ENCODE data around the gene DIO1.

DIO1 gene

DNA sequence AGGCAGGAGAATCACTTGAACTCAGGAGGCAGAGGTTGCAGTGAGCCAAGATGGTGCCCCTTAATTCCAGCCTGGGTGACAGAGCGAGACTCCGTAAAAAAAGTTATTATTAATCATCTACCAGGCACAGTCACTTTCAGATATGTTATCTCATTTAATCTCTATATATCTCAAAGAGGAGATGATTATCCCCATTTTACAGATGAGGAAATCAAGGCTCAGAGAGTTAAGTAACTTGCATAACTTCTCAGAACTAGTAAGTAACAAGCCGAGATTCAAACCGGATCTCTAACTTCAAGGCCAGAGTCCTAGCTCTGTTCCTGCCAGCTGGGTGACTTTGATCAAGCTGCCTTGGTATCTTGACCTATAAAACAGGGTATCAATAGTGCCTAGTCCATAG lies 17.5 kb downstream of the DIO1 start:
- no peak for TF ChIP-seq CTCF (IDR thresholded peaks at IDR 0.05; ENCODE audit: low read depth, low read length)
- H3K4me3 ChIP-seq (ENCODE audit: low read depth, low read length): no peak overlapping the region

- no peak for TF ChIP-seq CTCF (IDR thresholded peaks at IDR 0.05; ENCODE audit: low read depth, low read length)
- H3K4me3 ChIP-seq (ENCODE audit: low read depth, low read length): no peak overlapping the region
Measured at GRCh38 chr1:53913352-53914033, 19.5 kb downstream of the DIO1 start.

GRCh38 chr1:53918343-53918742 lies 24.4 kb downstream of the DIO1 start:
- H3K4me3 ChIP-seq (ENCODE audit: low read depth, low read length): no peak overlapping the region
- no peak for TF ChIP-seq CTCF (IDR thresholded peaks at IDR 0.05; ENCODE audit: low read depth, low read length)

- no peak overlapping the region for H3K4me3 ChIP-seq (ENCODE audit: low read depth, low read length)
- no peak for TF ChIP-seq CTCF (IDR thresholded peaks at IDR 0.05; ENCODE audit: low read depth, low read length)
Measured at GRCh38 chr1:53919675-53920066, 25.7 kb downstream of the DIO1 start.

- no peak for TF ChIP-seq CTCF (IDR thresholded peaks at IDR 0.05; ENCODE audit: low read depth, low read length)
- no peak overlapping the region for H3K4me3 ChIP-seq (ENCODE audit: low read depth, low read length)
Measured at GRCh38 chr1:53927376-53927881, 33.4 kb downstream of the DIO1 start.

GRCh38 chr1:53929246-53929960 lies 35.4 kb downstream of the DIO1 start:
- no peak for TF ChIP-seq CTCF (IDR thresholded peaks at IDR 0.05; ENCODE audit: low read depth, low read length)
- H3K4me3 ChIP-seq (ENCODE audit: low read depth, low read length): no peak overlapping the region

DNA sequence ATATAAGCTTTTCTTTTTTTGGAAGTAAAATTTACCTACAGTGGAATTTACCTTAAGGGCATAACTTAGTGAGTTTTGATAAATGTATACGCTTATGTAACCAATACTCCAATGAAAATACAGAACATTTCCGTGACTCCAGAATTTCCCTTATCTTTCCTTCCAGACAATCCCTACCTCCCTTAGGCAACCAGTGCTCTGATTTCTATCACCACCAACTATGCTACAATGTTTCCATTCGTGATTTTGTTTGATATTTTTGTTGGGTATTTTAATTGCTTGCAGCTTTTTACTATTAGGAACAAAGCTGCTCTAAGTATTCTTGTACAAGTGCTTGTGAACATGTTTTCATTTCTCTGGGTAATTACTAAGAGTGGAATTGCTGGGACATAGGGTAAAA lies 36.9 kb downstream of the DIO1 start:
- TF ChIP-seq CTCF (IDR thresholded peaks at IDR 0.05; ENCODE audit: low read depth, low read length): no peak
- H3K4me3 ChIP-seq (ENCODE audit: low read depth, low read length): no peak overlapping the region
